ENCODE results near the gene HSD3B1. TPM values are rescaled to one million over a fixed set of nuclear protein-coding genes. Genes with fewer than 3 reads are reported as not detected.

Gene HSD3B1
- total RNA-seq, 1 experiment from 2014 or later = 0.39 TPM

- Histone ChIP-seq H3K9me3 (ENCODE audit: insufficient read depth, low read depth) (no peaks in the 10 kb centered on the region), H3K79me2 (ENCODE audit: low read depth) (no peaks in the 10 kb centered on the region), H4K20me1 (ENCODE audit: insufficient read depth) (no peaks in the 10 kb centered on the region), H3K27me3 (ENCODE audit: insufficient read depth, low read depth) (peaks cover 4% of the 10 kb centered on the region; the same call in 1 of the 2 replicates), H3K4me1 (replicated peaks; ENCODE audit: insufficient read depth) (no peaks in the 10 kb centered on the region), H3F3A (ENCODE audit: insufficient read depth, low read depth) (no peaks in the 10 kb centered on the region), H3K27ac (no peak overlapping the region), H3K9me2 (ENCODE audit: insufficient read depth) (no peaks in the 10 kb centered on the region), H3K4me2 (no peak overlapping the region), H2AFZ (no peak overlapping the region), H3K4me3 (no peak overlapping the region), H3K36me3 (ENCODE audit: low read depth) (no peaks in the 10 kb centered on the region)
- POLR2A ChIA-PET (ENCODE audit: unreplicated experiment) = no interaction called here
- TF ChIP-seq CTCF (conservative IDR thresholded peaks at IDR 0.05) (no peak), EZH2 (IDR thresholded peaks at IDR 0.05; ENCODE audit: low read depth) (no peak)
- intact Hi-C loops (cut with micrococcal nuclease; ENCODE audit: unreplicated experiment) = loop anchor here (5.0 kb wide), 1 partner anchor 192 kb away; no protein-coding TSS in a partner anchor
- no peak for DNase-seq
- BruUV-seq (replicated peaks) = no TSS peak
- CTCF ChIA-PET = no interaction called here
These were observed 37.3 kb upstream of the HSD3B1 start for GRCh38 chr1:119469741-119470140.

GRCh38 chr1:119470377-119470776, 36.6 kb upstream of the HSD3B1 start:
- H3K36me3 ChIP-seq (ENCODE audit: low read depth) = no peaks in the 10 kb centered on the region
- TF ChIP-seq CTCF (conservative IDR thresholded peaks at IDR 0.05) (no peak), EZH2 (IDR thresholded peaks at IDR 0.05; ENCODE audit: low read depth) (no peak)
- no peak overlapping the region for H3K4me2 ChIP-seq
- DNase-seq = no peak
- H3K9me3 ChIP-seq (ENCODE audit: insufficient read depth, low read depth) = no peaks in the 10 kb centered on the region
- no peaks in the 10 kb centered on the region for H3K79me2 ChIP-seq (ENCODE audit: low read depth)
- H3K4me3 ChIP-seq = no peak overlapping the region
- no TSS peak for BruUV-seq (replicated peaks)
- no peaks in the 10 kb centered on the region for H4K20me1 ChIP-seq (ENCODE audit: insufficient read depth)
- H3K27me3 ChIP-seq (ENCODE audit: insufficient read depth, low read depth) = peaks cover 4% of the 10 kb centered on the region; the same call in 1 of the 2 replicates
- no peaks in the 10 kb centered on the region for H3K4me1 ChIP-seq (replicated peaks; ENCODE audit: insufficient read depth)
- no peak overlapping the region for H2AFZ ChIP-seq
- intact Hi-C loops (cut with micrococcal nuclease; ENCODE audit: unreplicated experiment) = loop anchor here (5.0 kb wide), 1 partner anchor 193 kb away; no protein-coding TSS in a partner anchor
- H3K9me2 ChIP-seq (ENCODE audit: insufficient read depth) = no peaks in the 10 kb centered on the region
- POLR2A ChIA-PET (ENCODE audit: unreplicated experiment) = no interaction called here
- H3F3A ChIP-seq (ENCODE audit: insufficient read depth, low read depth) = no peaks in the 10 kb centered on the region
- CTCF ChIA-PET = no interaction called here
- no peak overlapping the region for H3K27ac ChIP-seq

- no peak for DNase-seq
- Histone ChIP-seq H2AFZ (no peak overlapping the region), H3K9me2 (ENCODE audit: insufficient read depth) (no peaks in the 10 kb centered on the region), H3K4me1 (replicated peaks; ENCODE audit: insufficient read depth) (peaks cover under 1% of the 10 kb centered on the region), H3K27ac (no peak overlapping the region), H3K79me2 (ENCODE audit: low read depth) (no peaks in the 10 kb centered on the region), H3K9me3 (ENCODE audit: insufficient read depth, low read depth) (no peaks in the 10 kb centered on the region), H3K27me3 (ENCODE audit: insufficient read depth, low read depth) (peaks cover 4% of the 10 kb centered on the region; the same call in 1 of the 2 replicates), H3K36me3 (ENCODE audit: low read depth) (no peaks in the 10 kb centered on the region), H3K4me3 (no peak overlapping the region), H4K20me1 (ENCODE audit: insufficient read depth) (no peaks in the 10 kb centered on the region), H3K4me2 (no peak overlapping the region), H3F3A (ENCODE audit: insufficient read depth, low read depth) (no peaks in the 10 kb centered on the region)
- BruUV-seq (replicated peaks) = no TSS peak
- POLR2A ChIA-PET (ENCODE audit: unreplicated experiment) = no interaction called here
- intact Hi-C loops (cut with micrococcal nuclease; ENCODE audit: unreplicated experiment) = loop anchor here (5.0 kb wide), 1 partner anchor 194 kb away; no protein-coding TSS in a partner anchor
- TF ChIP-seq EZH2 (IDR thresholded peaks at IDR 0.05; ENCODE audit: low read depth) (no peak), CTCF (conservative IDR thresholded peaks at IDR 0.05) (no peak)
- CTCF ChIA-PET = no interaction called here
These were observed 36.1 kb upstream of the HSD3B1 start for GRCh38 chr1:119470958-119471357.

Measured in PC-9 (cell line).